Central memory CD4-positive, alpha-beta T cell (primary cell): ENCODE results near the gene KNOP1.
"Not testable (repeated sequence)": the region's sequence is repeated elsewhere in the genome, so short reads cannot be mapped to it uniquely, and the experiment has no call there.

Experiments used
- DNase-seq: peaks from one replicate; pipeline ENCODE4 v3.0.0; 2022

Gene KNOP1

GRCh38 chr16:19741354-19741753, 23.3 kb upstream of the KNOP1 start:
- DNase-seq, result no peak

GRCh38 chr16:19737306-19738038, 19.4 kb upstream of the KNOP1 start:
- DNase-seq, result no peak

GRCh38 chr16:19735074-19735867, 17.2 kb upstream of the KNOP1 start:
- no peak for DNase-seq

- DNase-seq, result no peak
These were observed 15.5 kb upstream of the KNOP1 start for GRCh38 chr16:19733551-19733950.

- DNase-seq, result no peak
These were observed 10.6 kb upstream of the KNOP1 start for GRCh38 chr16:19728636-19728965.

- DNase-seq, result no peak
These were observed 5.0 kb upstream of the KNOP1 start for GRCh38 chr16:19722981-19723380.

- no peak for DNase-seq
These were observed 4.4 kb upstream of the KNOP1 start for GRCh38 chr16:19722269-19722952.

GRCh38 chr16:19718624-19718965, 568 bp upstream of the KNOP1 start:
- no peak for DNase-seq

GRCh38 chr16:19717314-19717713, 713 bp downstream of the KNOP1 start:
- DNase-seq, result no peak

GRCh38 chr16:19716728-19717127, 1.3 kb downstream of the KNOP1 start:
- DNase-seq, result not testable (repeated sequence)

- DNase-seq, result no peak
These were observed 1.8 kb downstream of the KNOP1 start for GRCh38 chr16:19716183-19716582.

- DNase-seq, result no peak
These were observed 2.5 kb downstream of the KNOP1 start for GRCh38 chr16:19715566-19715965.

GRCh38 chr16:19713697-19714096, 4.3 kb downstream of the KNOP1 start:
- no peak for DNase-seq

GRCh38 chr16:19712418-19713058, 5.5 kb downstream of the KNOP1 start:
- no peak for DNase-seq

- no peak for DNase-seq
These were observed 6.4 kb downstream of the KNOP1 start for GRCh38 chr16:19711643-19712042.

- no peak for DNase-seq
These were observed 7.0 kb downstream of the KNOP1 start for GRCh38 chr16:19710991-19711545.

- DNase-seq, result no peak
These were observed 7.7 kb downstream of the KNOP1 start for GRCh38 chr16:19710191-19710908.

- DNase-seq, result no peak
These were observed 8.5 kb downstream of the KNOP1 start for GRCh38 chr16:19709381-19710136.

GRCh38 chr16:19708296-19709205, 9.5 kb downstream of the KNOP1 start:
- DNase-seq, result no peak

- no peak for DNase-seq
These were observed 10.3 kb downstream of the KNOP1 start for GRCh38 chr16:19707569-19708295.
